Measurements from ENCODE around the gene STRN.
"Not testable (repeated sequence)": the region's sequence is repeated elsewhere in the genome, so short reads cannot be mapped to it uniquely, and the experiment has no call there.

GRCh38 chr2:36926175-36927132, 39.9 kb downstream of the STRN start:
- TF ChIP-seq EP300, CTCF, POLR2A (IDR thresholded peaks at IDR 0.05): not testable (repeated sequence)
